ENCODE data around the gene ANP32A.

ANP32A gene

DNA sequence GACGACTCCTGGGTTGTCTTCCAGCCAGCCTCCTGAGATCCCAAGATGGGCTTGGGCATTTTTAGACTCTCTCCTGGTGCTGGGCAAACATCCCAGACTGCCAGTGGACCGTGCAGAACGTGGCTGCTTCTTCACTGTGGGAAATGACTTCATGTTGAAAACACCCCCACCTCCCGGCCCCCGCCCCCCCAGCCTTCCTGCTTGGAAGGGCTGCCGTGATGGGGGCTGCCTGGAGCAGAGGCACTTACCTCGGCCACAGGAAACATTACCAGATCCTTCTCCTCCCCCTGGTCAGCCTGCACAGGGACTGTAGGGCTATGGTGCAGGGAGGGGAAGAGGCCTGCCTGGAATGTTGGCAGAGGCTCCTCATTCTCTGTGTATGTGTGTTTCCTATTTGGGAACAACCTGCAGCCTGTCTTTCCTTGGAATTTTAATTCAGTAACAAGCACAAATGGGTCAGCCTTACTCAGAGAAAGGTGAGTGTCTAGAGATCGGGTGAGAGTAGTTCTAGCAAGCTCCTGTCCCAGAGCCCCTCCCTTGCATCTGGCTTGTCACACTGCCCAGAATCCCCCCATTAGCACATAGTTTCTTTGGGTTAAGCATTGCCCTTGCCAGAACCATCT, 90.8 kb downstream of the ANP32A start:
- in situ Hi-C loops (cut with MboI; ENCODE audit: low pct_unique_long_range_greater_than_20kb, low sequenced_read_pairs), result loop anchor here (10.0 kb wide), 1 partner anchor 145 kb away; no protein-coding TSS in a partner anchor

More for the DNA sequence above, 90.8 kb downstream of the ANP32A start:
- DNase-seq, result no peak

All from KBM-7 (cell line).